VCaP (cell line): Measurements from ENCODE around the gene POU3F1.

ENCODE experiments used
- H3K27ac ChIP-seq: fragments of 450-650 bp; 2 replicates; pipeline ENCODE4 v1.5.1; 2017
- CTCF ChIP-seq: fragments of 450-650 bp; conservative IDR thresholded peaks from 2 replicates; pipeline ENCODE4 v1.5.1; 2017; ENCODE audit warnings: mild to moderate bottlenecking, moderate library complexity

The POU3F1 gene

GRCh38 chr1:38006008-38006828 lies 40.4 kb downstream of the POU3F1 start:
- TF ChIP-seq CTCF = no peak
- H3K27ac ChIP-seq = no peak overlapping the region; the same call in 1 of the 2 replicates

GRCh38 chr1:38005195-38006007 lies 41.2 kb downstream of the POU3F1 start, which contains the start of gene FHL3:
Gene FHL3, minus strand, starts transcription at chr1:38005514. Its CDS starts 6,102 bp downstream, at chr1:37999412.
- TF ChIP-seq CTCF = no peak
- peak within 1 kb of the TSS; percentile 60; the same call in 1 of the 2 replicates for H3K27ac ChIP-seq

- H3K27ac ChIP-seq = peak overlapping the region; percentile 60; the same call in 1 of the 2 replicates
- no peak for TF ChIP-seq CTCF
Observed at GRCh38 chr1:38004284-38005108, 42.1 kb downstream of the POU3F1 start.

- no peak overlapping the region for H3K27ac ChIP-seq
- no peak for TF ChIP-seq CTCF
Observed at GRCh38 chr1:38003261-38004250, 43.0 kb downstream of the POU3F1 start.

- TF ChIP-seq CTCF = no peak
- H3K27ac ChIP-seq = no peak overlapping the region
Observed at GRCh38 chr1:38000529-38001455, 45.8 kb downstream of the POU3F1 start.

- no peak overlapping the region for H3K27ac ChIP-seq
- no peak for TF ChIP-seq CTCF
Observed at GRCh38 chr1:38000233-38000528, 46.4 kb downstream of the POU3F1 start.
